SK-N-SH (cell line): ENCODE measurements around the gene ATP11C. TPM values are rescaled to one million over a fixed set of nuclear protein-coding genes. Genes with fewer than 3 reads are reported as not detected.
"Not testable (repeated sequence)": the region's sequence is repeated elsewhere in the genome, so short reads cannot be mapped to it uniquely, and the experiment has no call there.

ENCODE experiments used
- CTCF ChIA-PET: fragments of 300-600, 350-600 bp; formaldehyde crosslinking; extraction: SDS; loops from one replicate; lab custom pipeline; 2021; lab: Yijun Ruan, JAX
- POLR2A ChIA-PET: fragments of 350-600 bp; sonication (Branson Sonifier 250); formaldehyde crosslinking; extraction: SDS; loops from one replicate; lab custom pipeline; 2020; ENCODE audit warnings: antibody characterized with exemption, inconsistent platforms; lab: Yijun Ruan, JAX
- DNase-seq: peaks from one replicate; pipeline ENCODE4 v3.0.0; 2012
- H2AFZ ChIP-seq: fragments of 200-600 bp; sonication (generic); 2 replicates; pipeline ENCODE4 v1.8.1; 2016; ENCODE audit warnings: antibody characterized with exemption, mild to moderate bottlenecking, low read depth
- H3F3A ChIP-seq: fragments of 200-600 bp; sonication (generic); replicated peaks from 2 replicates; pipeline ENCODE3; 2016; ENCODE audit warnings: antibody characterized with exemption, mild to moderate bottlenecking; ENCODE audit not compliant: insufficient read depth
- H3K27ac ChIP-seq, 2 experiments: fragments of 200-500 bp in 1 of 2; fragments of 200-600 bp in 1 of 2; sonication (Bioruptor generic) in 1 of 2; sonication (generic), shearing (Covaris generic) in 1 of 2; 2 replicates each; pipeline versions ENCODE4 v1.5.1 to v1.6.1; 2014 to 2016; ENCODE audit warnings: low read depth in 2 of 2, inconsistent platforms in 1 of 2, low read length in 1 of 2, mild to moderate bottlenecking in 1 of 2, mixed read lengths in 1 of 2
- H3K27me3 ChIP-seq: fragments of 200-600 bp; sonication (generic), shearing (Covaris generic); 2 replicates; pipeline ENCODE4 v1.6.1; 2016; ENCODE audit warnings: mixed run types; ENCODE audit not compliant: insufficient read depth
- H3K36me3 ChIP-seq, 2 experiments: fragments of 200-500 bp in 1 of 2; fragments of 200-600 bp in 1 of 2; sonication (Bioruptor generic) in 1 of 2; sonication (generic) in 1 of 2; replicated peaks in 1 of 2; 2 replicates each; pipeline versions ENCODE3 to v1.5.1; 2014 to 2016; ENCODE audit warnings: low read length in 1 of 2, mild to moderate bottlenecking in 1 of 2; ENCODE audit not compliant: insufficient read depth in 2 of 2, control insufficient read depth in 1 of 2
- H3K4me1 ChIP-seq, 2 experiments: fragments of 200-500 bp in 1 of 2; fragments of 200-600 bp in 1 of 2; sonication (Bioruptor generic) in 1 of 2; sonication (generic), shearing (Covaris generic) in 1 of 2; 2 replicates each; pipeline versions ENCODE4 v1.5.1 to v1.6.1; 2014 to 2016; ENCODE audit warnings: low read depth in 1 of 2, low read length in 1 of 2, mixed run types in 1 of 2; ENCODE audit not compliant: insufficient read depth in 2 of 2, control insufficient read depth in 1 of 2
- H3K4me2 ChIP-seq: fragments of 200-600 bp; sonication (generic), shearing (Covaris generic); 2 replicates; pipeline ENCODE4 v1.6.1; 2017; ENCODE audit warnings: mixed run types
- H3K4me3 ChIP-seq, 2 experiments: fragments of 200-500 bp in 1 of 2; fragments of 200-600 bp in 1 of 2; sonication (Bioruptor generic) in 1 of 2; sonication (generic), shearing (Covaris generic) in 1 of 2; 2 replicates each; pipeline versions ENCODE4 v1.5.1 to v1.8.1; 2014 to 2016; ENCODE audit warnings: low read depth in 2 of 2, inconsistent platforms in 1 of 2, low read length in 1 of 2, mild to moderate bottlenecking in 1 of 2, mixed read lengths in 1 of 2, moderate library complexity in 1 of 2
- H3K79me2 ChIP-seq: fragments of 200-600 bp; sonication (generic); 2 replicates; pipeline ENCODE4 v1.8.1; 2017; ENCODE audit warnings: mild to moderate bottlenecking; ENCODE audit not compliant: insufficient read depth
- H3K9ac ChIP-seq: fragments of 200-600 bp; sonication (generic); 2 replicates; pipeline ENCODE4 v1.6.1; 2017; ENCODE audit warnings: mixed run types
- H3K9me2 ChIP-seq: fragments of 200-600 bp; sonication (generic); 2 replicates; pipeline ENCODE4 v1.6.1; 2017; ENCODE audit warnings: mixed run types
- H3K9me3 ChIP-seq: fragments of 200-600 bp; sonication (generic); 2 replicates; pipeline ENCODE4 v1.6.1; 2017; ENCODE audit warnings: mixed run types, mild to moderate bottlenecking, moderate library complexity
- H4K20me1 ChIP-seq: fragments of 200-600 bp; sonication (generic); 2 replicates; pipeline ENCODE4 v1.6.1; 2017; ENCODE audit warnings: mild to moderate bottlenecking, mixed run types; ENCODE audit not compliant: insufficient read depth
- ELF1 ChIP-seq: IDR thresholded peaks from 2 replicates; pipeline ENCODE4 v1.4.0; 2012
- EP300 ChIP-seq, 2 experiments: IDR thresholded peaks; 2 replicates each; pipeline versions ENCODE4 v1.4.0 to v1.6.1; 2012; ENCODE audit warnings: borderline replicate concordance in 1 of 2, low read depth in 1 of 2, low read length in 1 of 2
- EZH2phosphoT487 ChIP-seq: fragments of 200-600 bp; sonication (generic); IDR thresholded peaks from 2 replicates; pipeline ENCODE4 v1.6.1; 2017; ENCODE audit warnings: low read depth, mixed run types, mild to moderate bottlenecking, antibody characterized with exemption, moderate library complexity, borderline replicate concordance
- FOXM1 ChIP-seq: IDR thresholded peaks from 2 replicates; pipeline ENCODE4 v1.4.0; 2012; ENCODE audit warnings: low read depth, mild to moderate bottlenecking
- GATA2 ChIP-seq: sonication (generic); formaldehyde crosslinking; IDR thresholded peaks from 2 replicates; pipeline ENCODE4 v1.5.0; 2020; ENCODE audit warnings: mild to moderate bottlenecking, missing genetic modification reagents
- MAX ChIP-seq: IDR thresholded peaks from 2 replicates; pipeline ENCODE4 v1.4.0; 2012; ENCODE audit warnings: low read depth
- MEF2A ChIP-seq: IDR thresholded peaks from 2 replicates; pipeline ENCODE4 v1.4.0; 2012; ENCODE audit warnings: low read depth, borderline replicate concordance
- MXI1 ChIP-seq: IDR thresholded peaks from 2 replicates; pipeline ENCODE4 v1.6.1; 2012; ENCODE audit warnings: mild to moderate bottlenecking, low read depth, low read length, improper control_type of control experiment
- NRF1 ChIP-seq: IDR thresholded peaks from 2 replicates; pipeline ENCODE4 v1.6.1; 2012; ENCODE audit warnings: low read depth, mild to moderate bottlenecking, low read length
- RCOR1 ChIP-seq: fragments of 150-350 bp; IDR thresholded peaks from 2 replicates; pipeline ENCODE4 v1.6.1; 2017; ENCODE audit warnings: antibody characterized with exemption, low read length
- RXRA ChIP-seq: IDR thresholded peaks from 2 replicates; pipeline ENCODE4 v1.4.0; 2012; ENCODE audit warnings: low read depth, mild to moderate bottlenecking, borderline replicate concordance
- TCF12 ChIP-seq: IDR thresholded peaks from 2 replicates; pipeline ENCODE4 v1.4.0; 2012
- USF2 ChIP-seq: fragments of 150-350 bp; IDR thresholded peaks from 2 replicates; pipeline ENCODE4 v1.6.1; 2017; ENCODE audit warnings: antibody characterized with exemption, low read length, low read depth, borderline replicate concordance
- YY1 ChIP-seq: IDR thresholded peaks from 2 replicates; pipeline ENCODE4 v1.4.0; 2012; ENCODE audit warnings: low read depth, mild to moderate bottlenecking
- ZBTB33 ChIP-seq: IDR thresholded peaks from 2 replicates; pipeline ENCODE4 v1.4.0; 2012; ENCODE audit warnings: low read depth, borderline replicate concordance
- WGBS: methylation state at CpG from one replicate; pipeline ENCODE4 v1.1.6; 2017; ENCODE audit warnings: low lambda C conversion rate; 5-methylcytosine and 5-hydroxymethylcytosine counted together
- polyA plus RNA-seq, 3 experiments: library from polyadenylated mRNA; depleted of rRNA; stranded (reverse); fragments of >200 nt; gene quantifications; 2 replicates each; pipeline ENCODE4 v1.2.3, GENCODE V29; 2012

The ATP11C gene
- polyA plus RNA-seq, 1 of the 3 experiments (the other 2 are of a cell fraction) = 18.5 TPM

GRCh38 chrX:139691493-139691842 lies 241.4 kb downstream of the ATP11C start:
- 3% methylated on average over 22 of the region's 23 CpGs for WGBS
- H3K4me1 ChIP-seq = no peaks in the 10 kb centered on the region; a peak in 1 of 4 replicates

GRCh38 chrX:139685175-139685574 lies 247.7 kb downstream of the ATP11C start:
- H3K4me3 ChIP-seq, H3F3A ChIP-seq, H4K20me1 ChIP-seq, H3K79me2 ChIP-seq, CTCF ChIA-PET, POLR2A ChIA-PET, H3K9me2 ChIP-seq, H3K9me3 ChIP-seq, DNase-seq, H3K9ac ChIP-seq, H3K36me3 ChIP-seq, H3K27ac ChIP-seq, H2AFZ ChIP-seq, H3K4me1 ChIP-seq, H3K4me2 ChIP-seq, H3K27me3 ChIP-seq: not testable (repeated sequence)
- 23% methylated on average over 7 of the region's 7 CpGs for WGBS

More at GRCh38 chrX:139691493-139691842, 241.4 kb downstream of the ATP11C start:
- Histone ChIP-seq H4K20me1 (no peaks in the 10 kb centered on the region), H3K27me3 (peaks cover 26% of the 10 kb centered on the region; the same call in 1 of the 2 replicates), H3K36me3 (no peaks in the 10 kb centered on the region), H3K4me3 (0 out of 4 replicates have a peak overlapping the region, but pooled peaks of 1 of the 2 experiments have one; percentile 29), H3K27ac (no peak overlapping the region), H3K79me2 (no peaks in the 10 kb centered on the region), H3K9me3 (no peaks in the 10 kb centered on the region), H2AFZ (no peak overlapping the region), H3K4me2 (peak overlapping the region; percentile 66), H3F3A (no peaks in the 10 kb centered on the region), H3K9me2 (no peaks in the 10 kb centered on the region), H3K9ac (no peak overlapping the region)
- no peak for TF ChIP-seq ZBTB33
- TF ChIP-seq RXRA = no peak
- TF ChIP-seq FOXM1 = no peak
- TF ChIP-seq EZH2phosphoT487 = no peak
- no peak for TF ChIP-seq NRF1
- TF ChIP-seq RCOR1 = no peak
- no peak for TF ChIP-seq USF2
- no peak for TF ChIP-seq TCF12
- TF ChIP-seq MEF2A = no peak
- TF ChIP-seq GATA2 (CRISPR knock-in tag) = no peak
- no peak for TF ChIP-seq ELF1
- TF ChIP-seq EP300 (IDR thresholded peaks at IDR 0.05; ENCODE audit: borderline replicate concordance in 1 of 2, low read depth in 1 of 2, low read length in 1 of 2) = no peak
- no peak for TF ChIP-seq MXI1
- no peak for TF ChIP-seq YY1
- TF ChIP-seq MAX = no peak
- ChIA-PET CTCF (no interaction called here), POLR2A (no interaction called here)
- peak; percentile 28 for DNase-seq
